ENCODE results near the gene SLC35F6. TPM values are rescaled to one million over a fixed set of nuclear protein-coding genes. Genes with fewer than 3 reads are reported as not detected.

The SLC35F6 gene
- total and polyA plus RNA-seq, 11 donors, result 14.4 to 70.5 (median 27.2) TPM

DNA sequence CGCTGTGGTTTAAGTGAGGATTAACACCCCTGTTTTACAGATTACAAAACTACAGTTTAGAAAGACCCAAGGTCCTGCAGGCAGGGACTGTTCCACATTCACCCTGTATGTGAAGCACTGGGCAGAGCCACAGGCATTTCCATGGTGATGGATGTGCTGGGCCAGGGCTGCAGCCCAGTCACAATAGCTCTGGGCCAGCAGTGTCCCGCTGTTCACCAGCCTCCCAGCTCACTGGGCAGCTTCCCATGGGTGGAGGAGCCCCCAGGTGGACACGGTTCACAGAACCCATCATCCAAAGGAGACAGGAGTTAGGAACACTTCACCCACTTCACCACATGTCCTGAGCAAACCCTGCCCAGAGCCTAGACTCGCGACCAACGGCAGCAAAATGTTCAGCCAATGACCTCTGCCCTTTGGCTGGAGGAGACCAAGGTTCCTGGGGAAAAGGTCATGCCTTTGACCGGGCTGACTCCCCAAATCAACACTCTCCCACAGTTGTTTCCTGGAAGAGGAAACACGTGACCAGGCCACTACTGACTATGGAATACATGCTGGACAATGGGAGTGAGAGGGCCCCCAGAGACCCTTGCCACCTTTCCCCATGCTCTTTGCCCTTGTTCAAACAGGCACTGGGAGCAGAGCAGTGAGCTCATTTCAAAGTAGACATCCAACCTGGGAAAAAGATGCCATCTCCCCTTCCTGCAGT, 28.0 kb upstream of the SLC35F6 start:
- peaks cover 0 to 16% (median 4%) of the 10 kb centered on the region in 12 donors for H3K4me1 ChIP-seq
- peak; percentile 24 to 57 (median 42) for ATAC-seq
- intact Hi-C loops (cut with DNase I), result loop anchor here in 1 of 10 donors (5.0 kb wide), 1 partner anchor 44 kb away; the partner anchor contains the start of gene KCNK3
- H3K27ac ChIP-seq, result no peak overlapping the region
- no peak overlapping the region for H3K4me3 ChIP-seq
- H3K27me3 ChIP-seq, result no peaks in the 10 kb centered on the region
- no peaks in the 10 kb centered on the region for H3K36me3 ChIP-seq
- no peak for DNase-seq
- TF ChIP-seq, protein P1, sequence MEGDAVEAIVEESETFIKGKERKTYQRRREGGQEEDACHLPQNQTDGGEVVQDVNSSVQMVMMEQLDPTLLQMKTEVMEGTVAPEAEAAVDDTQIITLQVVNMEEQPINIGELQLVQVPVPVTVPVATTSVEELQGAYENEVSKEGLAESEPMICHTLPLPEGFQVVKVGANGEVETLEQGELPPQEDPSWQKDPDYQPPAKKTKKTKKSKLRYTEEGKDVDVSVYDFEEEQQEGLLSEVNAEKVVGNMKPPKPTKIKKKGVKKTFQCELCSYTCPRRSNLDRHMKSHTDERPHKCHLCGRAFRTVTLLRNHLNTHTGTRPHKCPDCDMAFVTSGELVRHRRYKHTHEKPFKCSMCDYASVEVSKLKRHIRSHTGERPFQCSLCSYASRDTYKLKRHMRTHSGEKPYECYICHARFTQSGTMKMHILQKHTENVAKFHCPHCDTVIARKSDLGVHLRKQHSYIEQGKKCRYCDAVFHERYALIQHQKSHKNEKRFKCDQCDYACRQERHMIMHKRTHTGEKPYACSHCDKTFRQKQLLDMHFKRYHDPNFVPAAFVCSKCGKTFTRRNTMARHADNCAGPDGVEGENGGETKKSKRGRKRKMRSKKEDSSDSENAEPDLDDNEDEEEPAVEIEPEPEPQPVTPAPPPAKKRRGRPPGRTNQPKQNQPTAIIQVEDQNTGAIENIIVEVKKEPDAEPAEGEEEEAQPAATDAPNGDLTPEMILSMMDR (IDR thresholded peaks at IDR 0.05), result peak in 2 of 12 donors; percentile 7 to 14
- TF ChIP-seq POLR2A (IDR thresholded peaks at IDR 0.05), result no peak
- WGBS, 4 donors, result 39 to 62% (median 41%) methylated on average over 7 to 8 of the region's 8 CpGs
- no peaks in the 10 kb centered on the region for H3K9me3 ChIP-seq

DNA sequence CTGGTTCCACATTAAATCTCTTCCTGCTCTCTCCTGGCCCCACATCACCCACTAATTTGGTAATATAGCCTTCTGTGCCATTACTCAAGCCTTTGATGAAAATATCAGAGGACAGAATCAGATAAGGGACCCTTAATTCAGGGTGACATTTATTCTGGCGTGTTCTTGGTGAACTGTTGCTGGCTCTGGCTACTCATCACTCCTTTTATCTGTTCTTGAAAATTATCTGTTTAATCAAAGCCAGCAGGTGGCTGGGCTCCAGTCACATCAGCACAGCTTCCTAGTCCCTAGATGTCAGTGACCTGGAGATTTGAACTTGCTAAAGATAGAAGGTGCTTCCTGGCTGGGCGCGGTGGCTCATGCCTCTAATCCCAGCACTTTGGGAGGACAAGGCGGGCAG, 26.9 kb upstream of the SLC35F6 start:
- intact Hi-C loops (cut with DNase I), result loop anchor here in 1 of 10 donors (5.0 kb wide), 1 partner anchor 45 kb away; the partner anchor contains the start of gene KCNK3
- WGBS, 4 donors, result 68 to 81% (median 78%) methylated on average over 4 of the region's 4 CpGs
- no peaks in the 10 kb centered on the region for H3K27me3 ChIP-seq
- H3K4me1 ChIP-seq, result peaks cover 0 to 16% (median 4%) of the 10 kb centered on the region in 12 donors
- ATAC-seq (no peak), DNase-seq (no peak)
- H3K36me3 ChIP-seq, result no peaks in the 10 kb centered on the region
- H3K4me3 ChIP-seq, result no peak overlapping the region
- no peak for TF ChIP-seq POLR2A (IDR thresholded peaks at IDR 0.05)
- TF ChIP-seq, protein P1 (IDR thresholded peaks at IDR 0.05), result no peak
- no peak overlapping the region for H3K27ac ChIP-seq
- H3K9me3 ChIP-seq, result no peaks in the 10 kb centered on the region

GRCh38 chr2:26738481-26738880, 25.6 kb upstream of the SLC35F6 start:
- H3K27me3 ChIP-seq, result no peaks in the 10 kb centered on the region
- intact Hi-C loops (cut with DNase I), result loop anchor here in 1 of 10 donors (5.0 kb wide), 1 partner anchor 46 kb away; the partner anchor contains the start of gene KCNK3
- no peak overlapping the region for H3K27ac ChIP-seq
- H3K36me3 ChIP-seq, result no peaks in the 10 kb centered on the region
- no peak overlapping the region for H3K4me3 ChIP-seq
- TF ChIP-seq, protein P1 (IDR thresholded peaks at IDR 0.05), result no peak
- TF ChIP-seq POLR2A (IDR thresholded peaks at IDR 0.05), result no peak
- DNase-seq (no peak), ATAC-seq (no peak)
- no peaks in the 10 kb centered on the region for H3K9me3 ChIP-seq
- peaks cover 0 to 16% (median 4%) of the 10 kb centered on the region in 12 donors for H3K4me1 ChIP-seq
- 68 to 81% (median 76%) methylated on average over 4 of the region's 4 CpGs for WGBS, 4 donors

DNA sequence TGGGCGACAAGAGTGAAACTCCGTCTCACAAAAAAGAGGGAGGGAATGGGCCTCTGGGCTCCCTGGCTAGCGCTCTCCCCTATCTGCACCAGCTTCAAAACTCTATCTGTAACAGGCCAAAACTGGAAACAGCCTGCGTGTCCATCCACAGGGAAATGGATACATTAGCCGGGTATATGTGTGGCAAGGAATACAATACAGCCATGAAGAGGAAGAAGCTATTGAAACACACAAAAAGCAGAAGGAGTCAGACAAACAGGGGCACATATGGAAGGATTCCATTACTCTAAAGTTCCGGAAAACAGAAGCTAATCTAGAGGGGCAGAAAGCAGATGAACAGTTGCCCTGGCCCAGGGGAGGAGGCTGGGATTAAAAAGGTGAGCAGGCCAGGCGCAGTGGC, 24.6 kb upstream of the SLC35F6 start:
- 88 to 98% (median 97%) methylated on average over 7 of the region's 7 CpGs for WGBS, 4 donors
- no peaks in the 10 kb centered on the region for H3K9me3 ChIP-seq
- no peak for TF ChIP-seq POLR2A (IDR thresholded peaks at IDR 0.05)
- TF ChIP-seq, protein P1 (IDR thresholded peaks at IDR 0.05), result no peak
- H3K27ac ChIP-seq, result no peak overlapping the region
- H3K4me3 ChIP-seq, result no peak overlapping the region
- H3K36me3 ChIP-seq, result no peaks in the 10 kb centered on the region
- H3K27me3 ChIP-seq, result no peaks in the 10 kb centered on the region
- DNase-seq (no peak), ATAC-seq (no peak)
- H3K4me1 ChIP-seq, result peaks cover 0 to 16% (median 4%) of the 10 kb centered on the region in 12 donors
- intact Hi-C loops (cut with DNase I), result loop anchor here in 1 of 10 donors (5.0 kb wide), 1 partner anchor 47 kb away; the partner anchor contains the start of gene KCNK3

All from heart left ventricle (tissue), 16 donors.